Measurements from ENCODE around the gene CAPN9.

DNA sequence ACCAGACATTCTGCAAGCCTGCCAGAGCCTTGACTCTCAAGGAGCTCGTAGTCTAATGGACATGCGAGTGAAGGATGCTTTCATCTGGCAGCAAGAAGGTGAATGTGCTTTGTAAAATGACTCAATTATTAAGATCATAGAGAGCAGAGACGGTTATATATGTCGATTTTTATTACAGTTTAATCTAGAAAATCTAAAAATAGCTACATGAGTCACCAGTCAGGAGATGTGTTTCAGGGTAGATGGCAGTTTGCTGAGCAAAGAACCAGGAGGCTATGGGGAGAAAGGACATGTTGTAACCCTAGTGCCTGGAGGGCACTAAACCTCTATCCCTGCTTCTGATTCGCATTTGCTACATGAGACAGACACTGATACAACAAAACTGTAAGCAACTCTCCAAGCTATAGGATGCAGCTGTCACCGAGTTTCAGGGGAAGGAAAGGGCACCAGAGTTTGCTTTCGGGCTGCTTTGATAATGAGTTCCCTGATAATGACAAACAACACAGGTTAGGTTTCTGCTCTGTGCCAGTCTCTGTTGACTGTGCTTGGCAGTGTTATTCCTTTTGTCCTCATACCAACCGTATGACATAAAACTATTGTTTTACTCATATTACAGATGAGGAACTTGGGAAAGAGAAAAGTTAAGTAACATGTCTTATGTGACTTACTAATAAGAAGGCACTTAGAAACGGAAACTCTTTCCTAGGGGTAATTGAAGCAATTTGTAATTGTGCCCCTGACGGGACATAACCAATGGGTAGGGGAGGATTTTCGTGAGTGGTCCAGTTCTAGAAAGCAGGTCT, 77.9 kb downstream of the CAPN9 start:
- TF ChIP-seq, protein P1, sequence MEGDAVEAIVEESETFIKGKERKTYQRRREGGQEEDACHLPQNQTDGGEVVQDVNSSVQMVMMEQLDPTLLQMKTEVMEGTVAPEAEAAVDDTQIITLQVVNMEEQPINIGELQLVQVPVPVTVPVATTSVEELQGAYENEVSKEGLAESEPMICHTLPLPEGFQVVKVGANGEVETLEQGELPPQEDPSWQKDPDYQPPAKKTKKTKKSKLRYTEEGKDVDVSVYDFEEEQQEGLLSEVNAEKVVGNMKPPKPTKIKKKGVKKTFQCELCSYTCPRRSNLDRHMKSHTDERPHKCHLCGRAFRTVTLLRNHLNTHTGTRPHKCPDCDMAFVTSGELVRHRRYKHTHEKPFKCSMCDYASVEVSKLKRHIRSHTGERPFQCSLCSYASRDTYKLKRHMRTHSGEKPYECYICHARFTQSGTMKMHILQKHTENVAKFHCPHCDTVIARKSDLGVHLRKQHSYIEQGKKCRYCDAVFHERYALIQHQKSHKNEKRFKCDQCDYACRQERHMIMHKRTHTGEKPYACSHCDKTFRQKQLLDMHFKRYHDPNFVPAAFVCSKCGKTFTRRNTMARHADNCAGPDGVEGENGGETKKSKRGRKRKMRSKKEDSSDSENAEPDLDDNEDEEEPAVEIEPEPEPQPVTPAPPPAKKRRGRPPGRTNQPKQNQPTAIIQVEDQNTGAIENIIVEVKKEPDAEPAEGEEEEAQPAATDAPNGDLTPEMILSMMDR (IDR thresholded peaks at IDR 0.05) = no peak
- TF ChIP-seq POLR2A (IDR thresholded peaks at IDR 0.05) = peak; percentile 38
